ENCODE data around the gene GRB10.

GRCh38 chr7:50653981-50654425 is 128.7 kb downstream of the GRB10 start:
- peak; percentile 72 for TF ChIP-seq POLR2AphosphoS5 (IDR thresholded peaks at IDR 0.05)
- no peak for TF ChIP-seq CTCF (IDR thresholded peaks at IDR 0.05)
- peak in 1 of 2 donors; percentile 9 for TF ChIP-seq POLR2A (IDR thresholded peaks at IDR 0.05)

All from gastroesophageal sphincter (tissue), 3 donors.